HG03064 (cell line): ENCODE data around the gene KCNG4.
"Not testable (repeated sequence)": the region's sequence is repeated elsewhere in the genome, so short reads cannot be mapped to it uniquely, and the experiment has no call there.

ENCODE experiments used
- ATAC-seq: cut with Tn5 transposase; IDR thresholded peaks from one replicate; pipeline ENCODE4 v1.9.1; 2021; ENCODE audit warnings: low read depth; ENCODE audit not compliant: unreplicated experiment

Gene KCNG4

GRCh38 chr16:84237994-84238750 is 1.6 kb downstream of the KCNG4 start:
- ATAC-seq: no peak

- ATAC-seq: no peak
Observed at GRCh38 chr16:84236671-84237070, 3.1 kb downstream of the KCNG4 start.

- no peak for ATAC-seq
Observed at GRCh38 chr16:84234321-84235241, 5.2 kb downstream of the KCNG4 start.

- no peak for ATAC-seq
Observed at GRCh38 chr16:84233748-84234147, 6.1 kb downstream of the KCNG4 start.

GRCh38 chr16:84232969-84233368 is 6.8 kb downstream of the KCNG4 start:
- no peak for ATAC-seq

- no peak for ATAC-seq
Observed at GRCh38 chr16:84232060-84232459, 7.8 kb downstream of the KCNG4 start.

- ATAC-seq: no peak
Observed at GRCh38 chr16:84229471-84229870, 10.3 kb downstream of the KCNG4 start.

- no peak for ATAC-seq
Observed at GRCh38 chr16:84228256-84228838, 11.5 kb downstream of the KCNG4 start.

GRCh38 chr16:84227548-84227947 is 12.3 kb downstream of the KCNG4 start:
- ATAC-seq: no peak

GRCh38 chr16:84226026-84226425 is 13.8 kb downstream of the KCNG4 start:
- ATAC-seq: no peak

- ATAC-seq: no peak
Observed at GRCh38 chr16:84225571-84225970, 14.2 kb downstream of the KCNG4 start.

GRCh38 chr16:84225126-84225525 is 14.7 kb downstream of the KCNG4 start:
- ATAC-seq: no peak

GRCh38 chr16:84224554-84224953 is 15.3 kb downstream of the KCNG4 start:
- ATAC-seq: no peak

GRCh38 chr16:84223456-84223855 is 16.4 kb downstream of the KCNG4 start:
- no peak for ATAC-seq

GRCh38 chr16:84220851-84221250 is 19.0 kb downstream of the KCNG4 start:
- ATAC-seq: no peak

GRCh38 chr16:84218956-84219355 is 20.9 kb downstream of the KCNG4 start:
- no peak for ATAC-seq

GRCh38 chr16:84218176-84218823 is 21.5 kb downstream of the KCNG4 start:
- ATAC-seq: no peak

GRCh38 chr16:84216144-84216543 is 23.7 kb downstream of the KCNG4 start:
- not testable (repeated sequence) for ATAC-seq

- ATAC-seq: no peak
Observed at GRCh38 chr16:84215531-84215930, 24.3 kb downstream of the KCNG4 start.

GRCh38 chr16:84214451-84215066 is 25.3 kb downstream of the KCNG4 start:
- no peak for ATAC-seq
